ENCODE data around the gene MEGF11. TPM values are rescaled to one million over a fixed set of nuclear protein-coding genes. Genes with fewer than 3 reads are reported as not detected.

MEGF11 gene
- total RNA-seq (2014; rRNA removed): not detected in 2 replicates
- percentile 4 among the genes with signal in this experiment for Bru-seq, nascent RNA
- BruChase-seq, experiment 1, labeled RNA remaining after a 6-hour chase: percentile 8 among the genes with signal in this experiment
- percentile 10 among the genes with signal in this experiment for BruChase-seq, experiment 2, labeled RNA remaining after a 2-hour chase
- long read RNA-seq, partial matches to known transcripts: 0 of 4 reads
- long read RNA-seq, other reads (novel, unspliced or antisense): 4 of 4 reads

- no TSS peak for BruUV-seq (replicated peaks)
- POLR2A ChIA-PET (ENCODE audit: unreplicated experiment): no interaction called here
- Histone ChIP-seq H3F3A (ENCODE audit: low read length, unreplicated experiment) (no peaks in the 10 kb centered on the region), H3K27ac (ENCODE audit: low read length) (no peak within 1 kb of the TSS), H3K79me2 (ENCODE audit: low read length) (no peaks in the 10 kb centered on the region), H3K4me3 (ENCODE audit: low read length) (peak within 1 kb of the TSS; percentile 73), H3K9me2 (replicated peaks; ENCODE audit: low read length) (no peaks in the 10 kb centered on the region), H3K36me3 (ENCODE audit: low read depth, low read length) (no peaks in the 10 kb centered on the region), H3K9me3 (ENCODE audit: low read length) (no peaks in the 10 kb centered on the region), H2AFZ (ENCODE audit: low read length) (peak within 1 kb of the TSS; percentile 95), H3K4me1 (ENCODE audit: insufficient read depth, low read length) (no peaks in the 10 kb centered on the region), H4K20me1 (ENCODE audit: low read length) (no peaks in the 10 kb centered on the region), H3K4me2 (ENCODE audit: low read length) (peak within 1 kb of the TSS; percentile 99), H3K9ac (ENCODE audit: low read length) (no peak within 1 kb of the TSS), H3K27me3 (ENCODE audit: low read length) (peaks cover 17% of the 10 kb centered on the region; the same call in 1 of the 2 replicates)
- DNase-seq (peak; percentile 11), ATAC-seq (peak; percentile 67)
- CTCF ChIA-PET: no interaction called here
- intact Hi-C loops (cut with micrococcal nuclease): no loop called here
- TF ChIP-seq EZH2phosphoT487 (IDR thresholded peaks at IDR 0.05; ENCODE audit: borderline replicate concordance, low read length) (no peak), CTCF (conservative IDR thresholded peaks at IDR 0.05; ENCODE audit: low read depth, low read length) (no peak), EZH2 (IDR thresholded peaks at IDR 0.05; ENCODE audit: low read length, unreplicated experiment) (no peak)
Measured at GRCh38 chr15:66253418-66254088, at the start of gene MEGF11. MEGF11 (minus strand) TSS chr15:66253750; CDS start chr15:66128403, 125,347 bp downstream.

GRCh38 chr15:66302489-66303278 is 49.1 kb upstream of the MEGF11 start:
- no peak overlapping the region for H3K4me3 ChIP-seq (ENCODE audit: low read length)
- no peaks in the 10 kb centered on the region for H4K20me1 ChIP-seq (ENCODE audit: low read length)
- no peaks in the 10 kb centered on the region for H3K9me3 ChIP-seq (ENCODE audit: low read length)
- BruUV-seq (replicated peaks): no TSS peak
- H3K27ac ChIP-seq (ENCODE audit: low read length): no peak overlapping the region
- H3F3A ChIP-seq (ENCODE audit: low read length, unreplicated experiment): no peaks in the 10 kb centered on the region
- H3K27me3 ChIP-seq (ENCODE audit: low read length): no peaks in the 10 kb centered on the region
- no peak overlapping the region for H3K4me2 ChIP-seq (ENCODE audit: low read length)
- CTCF ChIA-PET: no interaction called here
- H2AFZ ChIP-seq (ENCODE audit: low read length): no peak overlapping the region
- DNase-seq (no peak), ATAC-seq (no peak)
- no peak overlapping the region for H3K9ac ChIP-seq (ENCODE audit: low read length)
- H3K79me2 ChIP-seq (ENCODE audit: low read length): no peaks in the 10 kb centered on the region
- POLR2A ChIA-PET (ENCODE audit: unreplicated experiment): no interaction called here
- H3K36me3 ChIP-seq (ENCODE audit: low read depth, low read length): peaks cover 2% of the 10 kb centered on the region; the same call in 1 of the 2 replicates
- no peaks in the 10 kb centered on the region for H3K9me2 ChIP-seq (replicated peaks; ENCODE audit: low read length)
- no peaks in the 10 kb centered on the region for H3K4me1 ChIP-seq (ENCODE audit: insufficient read depth, low read length)
- TF ChIP-seq CTCF (conservative IDR thresholded peaks at IDR 0.05; ENCODE audit: low read depth, low read length): no peak
- no peak for TF ChIP-seq EZH2phosphoT487 (IDR thresholded peaks at IDR 0.05; ENCODE audit: borderline replicate concordance, low read length)
- TF ChIP-seq EZH2 (IDR thresholded peaks at IDR 0.05; ENCODE audit: low read length, unreplicated experiment): no peak
- intact Hi-C loops (cut with micrococcal nuclease): no loop called here
